Erythroblast (primary cell): ENCODE data around the gene PSORS1C2.

Experiments used
- GATA1 ChIP-seq: IDR thresholded peaks from 2 replicates; pipeline ENCODE4 v1.6.1; 2011; ENCODE audit warnings: low read depth, mild to moderate bottlenecking, control low read depth, low read length, moderate library complexity
- POLR2A ChIP-seq: IDR thresholded peaks from 2 replicates; pipeline ENCODE4 v1.6.1; 2011; ENCODE audit warnings: mild to moderate bottlenecking, low read length

GRCh38 chr6:31103136-31103535 is 35.7 kb downstream of the PSORS1C2 start:
- TF ChIP-seq POLR2A (no peak), GATA1 (no peak)
